Liver (tissue), 3 donors: ENCODE results near the gene MAP2K7.

Experiments
- ATF3 ChIP-seq: IDR thresholded peaks from 2 replicates; pipeline ENCODE4 v1.6.1; 2016; ENCODE audit warnings: antibody characterized with exemption
- CTCF ChIP-seq: fragments of 150-350 bp; IDR thresholded peaks from 2 replicates; pipeline ENCODE4 v1.5.1; 2017; ENCODE audit warnings: improper control_type of control experiment, low read depth, low read length; ENCODE audit not compliant: missing input control
- EGR1 ChIP-seq, 2 donors: IDR thresholded peaks; 2 replicates each; pipeline ENCODE4 v1.6.1; 2016 to 2018; ENCODE audit warnings: antibody characterized with exemption in 2 of 2, low read depth in 2 of 2
- GABPA ChIP-seq, 2 donors: IDR thresholded peaks in 1 of 2; conservative IDR thresholded peaks in 1 of 2; 2 replicates each; pipeline ENCODE4 v1.6.1; 2016; ENCODE audit warnings: antibody characterized with exemption in 2 of 2, mild to moderate bottlenecking in 1 of 2, moderate library complexity in 1 of 2
- HNF4G ChIP-seq: IDR thresholded peaks from 2 replicates; pipeline ENCODE4 v1.6.1; 2016; ENCODE audit warnings: antibody characterized with exemption
- RAD21 ChIP-seq, 2 donors: IDR thresholded peaks; 2 replicates each; pipeline ENCODE4 v1.6.1; 2016; ENCODE audit warnings: antibody characterized with exemption in 2 of 2, mild to moderate bottlenecking in 2 of 2
- REST ChIP-seq: IDR thresholded peaks from 2 replicates; pipeline ENCODE4 v1.6.1; 2016; ENCODE audit warnings: antibody characterized with exemption, mild to moderate bottlenecking
- TAF1 ChIP-seq: conservative IDR thresholded peaks from 2 replicates; pipeline ENCODE4 v1.6.1; 2016; ENCODE audit warnings: antibody characterized with exemption, mild to moderate bottlenecking
- YY1 ChIP-seq: IDR thresholded peaks from 2 replicates; pipeline ENCODE4 v1.6.1; 2016; ENCODE audit warnings: antibody characterized with exemption, mild to moderate bottlenecking
- ZBTB33 ChIP-seq: IDR thresholded peaks from 2 replicates; pipeline ENCODE4 v1.6.1; 2016; ENCODE audit warnings: antibody characterized with exemption
- donor health status: healthy.
- donor health status: healthy.

GRCh38 chr19:7859831-7860713 lies 43.6 kb upstream of the MAP2K7 start:
- TF ChIP-seq CTCF (no peak), RAD21 (IDR thresholded peaks at IDR 0.05) (no peak), HNF4G (no peak), GABPA (IDR thresholded peaks at IDR 0.05 in 1 of 2, conservative IDR thresholded peaks at IDR 0.05 in 1 of 2) (no peak), YY1 (no peak), REST (no peak), ZBTB33 (no peak), EGR1 (IDR thresholded peaks at IDR 0.05; ENCODE audit: low read depth in 2 of 2) (no peak), TAF1 (no peak), ATF3 (no peak)
